Smooth muscle cell (in vitro differentiated cells): ENCODE data around the gene S100A7A. TPM values are rescaled to one million over a fixed set of nuclear protein-coding genes. Genes with fewer than 3 reads are reported as not detected.
A peak's percentile ranks its signal among the peaks of the same experiment; 100 is the strongest.

Source experiments
- DNase-seq: peaks from one replicate; lab custom pipeline; 2025; ENCODE audit not compliant: unreplicated experiment; lab: John Stamatoyannopoulos, UW
- H2AFZ ChIP-seq: fragments of 200-600 bp; sonication (generic); 2 replicates; pipeline ENCODE4 v1.6.0; 2016; ENCODE audit warnings: antibody characterized with exemption, low read depth, mild to moderate bottlenecking
- H3F3A ChIP-seq: fragments of 200-600 bp; sonication (generic); 2 replicates; pipeline ENCODE4 v1.6.0; 2017; ENCODE audit warnings: antibody characterized with exemption, low read depth
- H3K27ac ChIP-seq: fragments of 200-600 bp; sonication (generic); 2 replicates; pipeline ENCODE4 v1.5.1; 2016; ENCODE audit warnings: low read depth, mild to moderate bottlenecking
- H3K27me3 ChIP-seq: fragments of 200-600 bp; sonication (generic); 2 replicates; pipeline ENCODE4 v1.6.1; 2016; ENCODE audit warnings: low read depth, mild to moderate bottlenecking
- H3K36me3 ChIP-seq: fragments of 200-600 bp; sonication (generic); 2 replicates; pipeline ENCODE4 v1.5.1; 2016; ENCODE audit warnings: low read depth
- H3K4me1 ChIP-seq: fragments of 200-600 bp; sonication (generic); 2 replicates; pipeline ENCODE4 v1.5.1; 2016; ENCODE audit warnings: low read depth
- H3K4me2 ChIP-seq: fragments of 200-600 bp; sonication (generic); 2 replicates; pipeline ENCODE4 v1.6.0; 2016; ENCODE audit warnings: mild to moderate bottlenecking
- H3K4me3 ChIP-seq: fragments of 200-600 bp; sonication (generic); 2 replicates; pipeline ENCODE4 v1.5.1; 2016; ENCODE audit warnings: mild to moderate bottlenecking
- H3K79me2 ChIP-seq: fragments of 200-600 bp; sonication (generic); 2 replicates; pipeline ENCODE4 v1.6.0; 2016; ENCODE audit warnings: low read depth, mild to moderate bottlenecking
- H3K9ac ChIP-seq: fragments of 200-600 bp; sonication (generic); 2 replicates; pipeline ENCODE4 v1.6.0; 2016; ENCODE audit warnings: low read depth
- H3K9me3 ChIP-seq: fragments of 200-600 bp; sonication (generic); replicated peaks from 2 replicates; pipeline ENCODE4 v1.5.1; 2016; ENCODE audit warnings: low read depth
- H4K20me1 ChIP-seq: fragments of 200-600 bp; sonication (generic); 2 replicates; pipeline ENCODE4 v1.6.0; 2016; ENCODE audit warnings: low read depth
- WGBS: methylation state at CpG from one replicate; pipeline ENCODE4 v1.1.7; 2016; ENCODE audit warnings: low lambda C conversion rate; 5-methylcytosine and 5-hydroxymethylcytosine counted together
- polyA plus RNA-seq: library from polyadenylated mRNA; unstranded; fragments of >200 nt; fragmentation: Nextera tagmentation; extraction: Ambion mirVana; gene quantifications from 2 replicates; pipeline ENCODE4 v1.2.1, GENCODE V29; 2016
- total RNA-seq: library from RNA; depleted of rRNA; stranded (reverse); fragments of >200 nt; gene quantifications from 2 replicates; pipeline ENCODE4 v1.2.3, GENCODE V29; 2014
- TF ChIP-seq, protein P1 (sequence below): fragments of 200-600 bp; sonication (generic); IDR thresholded peaks from 2 replicates; pipeline ENCODE4 v1.5.1; 2017; ENCODE audit warnings: borderline replicate concordance, mild to moderate bottlenecking, antibody characterized with exemption; ENCODE audit not compliant: insufficient read depth, poor library complexity, severe bottlenecking

S100A7A gene
- total and polyA plus RNA-seq, 2 experiments from 2014 or later: not detected

DNA sequence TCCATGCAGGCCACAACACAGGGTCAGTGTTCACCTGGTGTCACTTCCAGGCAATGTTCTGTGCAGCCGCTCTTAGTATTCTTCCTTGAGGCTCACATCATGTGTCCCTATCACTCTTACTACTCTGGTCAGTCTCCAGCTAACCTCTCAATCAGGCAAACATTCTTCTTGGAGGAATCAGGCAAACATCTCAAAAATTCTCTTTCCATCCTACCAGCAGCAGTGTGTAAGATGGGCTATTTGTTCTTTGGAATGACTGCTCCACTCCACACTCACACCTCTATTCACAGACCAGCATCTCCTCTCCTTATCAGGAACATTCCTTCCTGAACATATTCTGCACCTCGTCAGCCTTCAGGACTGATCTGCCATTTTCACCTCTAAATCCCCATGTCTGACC, 4.0 kb downstream of the S100A7A start:
- H3K9ac ChIP-seq: no peak overlapping the region
- no peaks in the 10 kb centered on the region for H4K20me1 ChIP-seq
- no peaks in the 10 kb centered on the region for H3K9me3 ChIP-seq
- WGBS: 79% methylated on average over 2 of the region's 2 CpGs
- no peak overlapping the region for H2AFZ ChIP-seq
- TF ChIP-seq, protein P1, sequence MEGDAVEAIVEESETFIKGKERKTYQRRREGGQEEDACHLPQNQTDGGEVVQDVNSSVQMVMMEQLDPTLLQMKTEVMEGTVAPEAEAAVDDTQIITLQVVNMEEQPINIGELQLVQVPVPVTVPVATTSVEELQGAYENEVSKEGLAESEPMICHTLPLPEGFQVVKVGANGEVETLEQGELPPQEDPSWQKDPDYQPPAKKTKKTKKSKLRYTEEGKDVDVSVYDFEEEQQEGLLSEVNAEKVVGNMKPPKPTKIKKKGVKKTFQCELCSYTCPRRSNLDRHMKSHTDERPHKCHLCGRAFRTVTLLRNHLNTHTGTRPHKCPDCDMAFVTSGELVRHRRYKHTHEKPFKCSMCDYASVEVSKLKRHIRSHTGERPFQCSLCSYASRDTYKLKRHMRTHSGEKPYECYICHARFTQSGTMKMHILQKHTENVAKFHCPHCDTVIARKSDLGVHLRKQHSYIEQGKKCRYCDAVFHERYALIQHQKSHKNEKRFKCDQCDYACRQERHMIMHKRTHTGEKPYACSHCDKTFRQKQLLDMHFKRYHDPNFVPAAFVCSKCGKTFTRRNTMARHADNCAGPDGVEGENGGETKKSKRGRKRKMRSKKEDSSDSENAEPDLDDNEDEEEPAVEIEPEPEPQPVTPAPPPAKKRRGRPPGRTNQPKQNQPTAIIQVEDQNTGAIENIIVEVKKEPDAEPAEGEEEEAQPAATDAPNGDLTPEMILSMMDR: no peak
- H3K27me3 ChIP-seq: no peaks in the 10 kb centered on the region
- no peak overlapping the region for H3K4me2 ChIP-seq
- H3K79me2 ChIP-seq: no peaks in the 10 kb centered on the region
- no peak overlapping the region for H3K27ac ChIP-seq
- H3F3A ChIP-seq: no peaks in the 10 kb centered on the region
- DNase-seq: no peak
- H3K36me3 ChIP-seq: no peaks in the 10 kb centered on the region
- H3K4me1 ChIP-seq: no peaks in the 10 kb centered on the region
- H3K4me3 ChIP-seq: no peak overlapping the region

DNA sequence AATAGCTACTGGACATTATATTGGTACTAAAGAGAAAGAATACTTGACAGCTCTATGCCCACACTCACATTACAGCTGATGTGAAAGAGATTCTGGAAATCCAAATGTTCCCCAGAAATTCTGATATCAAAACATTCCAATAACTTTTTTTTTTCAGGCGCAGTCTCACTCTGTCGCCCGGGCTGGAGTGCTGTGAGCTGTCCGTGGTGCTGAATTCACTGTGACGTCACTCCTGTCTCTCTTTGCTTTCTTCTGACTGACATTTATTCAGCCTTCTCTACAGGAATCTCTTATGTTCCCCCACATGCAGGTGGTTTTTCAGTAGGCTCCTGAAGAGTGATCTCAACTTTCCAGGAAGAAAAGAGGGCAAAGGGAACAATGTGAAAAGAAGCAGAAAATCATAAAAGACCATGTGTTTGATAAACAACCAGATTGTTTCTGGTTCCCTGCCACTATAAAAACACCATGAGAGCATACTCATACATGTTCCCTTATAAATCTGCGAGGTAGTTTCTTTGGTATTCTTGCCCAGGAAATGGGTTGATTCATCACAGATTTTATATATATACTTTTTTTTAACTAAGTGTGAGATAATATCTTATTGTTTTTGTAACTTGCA, 6.2 kb downstream of the S100A7A start:
- 12% methylated on average over 6 of the region's 6 CpGs for WGBS
- peak; percentile 16 for DNase-seq

GRCh38 chr1:153426809-153427208, 10.5 kb downstream of the S100A7A start:
- Histone ChIP-seq H3K4me3 (no peak overlapping the region), H2AFZ (no peak overlapping the region), H3K4me1 (no peaks in the 10 kb centered on the region), H3K9me3 (no peaks in the 10 kb centered on the region), H3K27me3 (no peaks in the 10 kb centered on the region), H3K27ac (no peak overlapping the region), H3K9ac (no peak overlapping the region), H3K79me2 (no peaks in the 10 kb centered on the region), H4K20me1 (no peaks in the 10 kb centered on the region), H3K36me3 (no peaks in the 10 kb centered on the region), H3F3A (no peaks in the 10 kb centered on the region), H3K4me2 (no peak overlapping the region)
- WGBS: 58% methylated on average over 1 of the region's 1 CpG
- TF ChIP-seq, protein P1: no peak
- DNase-seq: no peak

More for the DNA sequence above, 6.2 kb downstream of the S100A7A start:
- H3K79me2 ChIP-seq: no peaks in the 10 kb centered on the region
- H3K27ac ChIP-seq: no peak overlapping the region
- TF ChIP-seq, protein P1: no peak
- no peaks in the 10 kb centered on the region for H3K27me3 ChIP-seq
- no peak overlapping the region for H3K4me2 ChIP-seq
- no peak overlapping the region for H3K9ac ChIP-seq
- H3K9me3 ChIP-seq: no peaks in the 10 kb centered on the region
- no peaks in the 10 kb centered on the region for H3F3A ChIP-seq
- no peaks in the 10 kb centered on the region for H4K20me1 ChIP-seq
- no peak overlapping the region for H2AFZ ChIP-seq
- H3K4me3 ChIP-seq: no peak overlapping the region
- no peaks in the 10 kb centered on the region for H3K4me1 ChIP-seq
- H3K36me3 ChIP-seq: no peaks in the 10 kb centered on the region

DNA sequence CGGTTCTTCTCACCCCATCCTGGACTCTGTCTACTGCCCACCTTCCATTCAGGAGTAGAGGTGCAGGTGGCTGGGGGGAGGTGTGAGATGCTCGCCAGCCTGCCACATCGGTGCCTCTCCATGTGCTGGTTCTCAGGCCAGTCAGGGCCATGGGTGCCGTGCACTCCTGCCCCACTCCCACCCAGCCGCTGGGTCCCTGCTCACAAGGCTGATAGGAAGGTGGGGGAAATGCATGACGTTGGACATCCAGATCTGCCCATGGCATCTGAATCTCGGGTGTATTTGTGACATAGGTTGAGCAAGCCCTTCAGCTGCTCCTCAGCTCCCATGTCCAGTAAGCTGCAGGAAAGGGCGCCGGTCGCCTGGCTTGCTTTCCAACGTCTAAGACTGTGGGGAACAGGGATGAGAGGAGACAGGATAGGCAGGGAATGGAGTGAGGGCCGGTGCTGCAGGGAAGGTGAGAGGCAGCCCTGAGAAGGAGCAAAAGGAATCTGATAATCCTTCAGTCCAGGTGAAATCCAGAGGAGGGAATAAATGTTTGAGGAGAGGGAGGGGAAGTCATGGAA, 11.8 kb downstream of the S100A7A start:
- H3K27ac ChIP-seq: no peak overlapping the region
- H3K4me1 ChIP-seq: no peaks in the 10 kb centered on the region
- no peak overlapping the region for H3K4me3 ChIP-seq
- no peak overlapping the region for H3K9ac ChIP-seq
- no peaks in the 10 kb centered on the region for H3K79me2 ChIP-seq
- TF ChIP-seq, protein P1: no peak
- no peak for DNase-seq
- no peaks in the 10 kb centered on the region for H3K9me3 ChIP-seq
- no peaks in the 10 kb centered on the region for H3K27me3 ChIP-seq
- H4K20me1 ChIP-seq: no peaks in the 10 kb centered on the region
- no peak overlapping the region for H3K4me2 ChIP-seq
- 85% methylated on average over 12 of the region's 12 CpGs for WGBS
- H2AFZ ChIP-seq: no peak overlapping the region
- no peaks in the 10 kb centered on the region for H3K36me3 ChIP-seq
- no peaks in the 10 kb centered on the region for H3F3A ChIP-seq
